Stimulated activated CD8-positive, alpha-beta memory T cell treated with anti-CD3 and anti-CD28 coated beads, Interleukin-7, amount 100 ng/mL, for 1 hour (primary cell): ENCODE measurements around the gene GLB1L3.

Source experiments
- DNase-seq, 2 donors: peaks; one replicate each; pipeline ENCODE4 v3.0.0-alpha.2; 2020; ENCODE audit warnings: low read depth in 2 of 2

GLB1L3 gene

DNA sequence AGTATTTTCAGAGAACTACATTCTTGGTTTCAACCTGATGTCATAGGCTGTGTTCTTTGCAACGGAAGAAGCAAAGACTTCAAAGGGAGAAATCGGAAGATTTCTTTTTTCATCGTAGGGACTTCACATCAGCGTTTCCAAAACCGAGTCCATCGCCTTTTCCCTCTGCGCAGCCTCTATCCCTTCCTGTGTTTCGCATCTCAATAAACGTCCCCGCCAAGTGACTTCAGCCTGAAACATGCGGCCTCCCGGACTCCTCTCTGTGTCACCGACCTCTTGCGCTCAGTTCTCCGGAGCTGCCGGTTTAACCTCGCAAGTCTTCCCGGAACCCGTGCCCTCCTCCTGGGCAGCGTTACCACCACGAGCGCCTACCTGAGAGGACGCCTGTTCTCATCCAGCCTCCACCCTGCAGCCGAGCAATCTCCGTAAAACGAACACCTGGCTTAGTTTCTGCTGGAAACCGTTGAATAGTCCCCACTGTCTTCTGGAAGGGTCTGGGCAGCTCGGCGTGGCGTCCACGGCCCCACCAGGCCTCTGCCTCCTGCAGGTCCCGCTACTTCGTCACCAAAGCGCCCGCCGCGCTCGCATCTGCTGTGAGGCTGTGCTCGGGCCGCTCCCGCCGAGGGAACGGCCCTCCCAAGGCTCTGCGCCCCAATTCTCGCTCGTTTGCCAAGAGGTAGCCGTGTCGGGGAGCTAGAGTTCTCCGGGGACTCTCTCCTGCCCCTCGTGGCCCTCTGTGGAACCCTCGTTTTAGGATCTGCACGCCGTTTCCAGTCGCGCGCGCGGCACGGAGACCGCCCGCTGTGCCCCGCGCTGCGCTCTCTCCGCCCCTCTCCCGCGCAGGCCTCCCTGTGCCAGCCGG lies at the start of gene GLB1L3:
Gene GLB1L3, plus strand, starts transcription at position 846 of the 862 bp plus-strand sequence. CDS start 362 bp downstream, outside the sequence.
- peak; percentile 43 to 60 for DNase-seq

DNA sequence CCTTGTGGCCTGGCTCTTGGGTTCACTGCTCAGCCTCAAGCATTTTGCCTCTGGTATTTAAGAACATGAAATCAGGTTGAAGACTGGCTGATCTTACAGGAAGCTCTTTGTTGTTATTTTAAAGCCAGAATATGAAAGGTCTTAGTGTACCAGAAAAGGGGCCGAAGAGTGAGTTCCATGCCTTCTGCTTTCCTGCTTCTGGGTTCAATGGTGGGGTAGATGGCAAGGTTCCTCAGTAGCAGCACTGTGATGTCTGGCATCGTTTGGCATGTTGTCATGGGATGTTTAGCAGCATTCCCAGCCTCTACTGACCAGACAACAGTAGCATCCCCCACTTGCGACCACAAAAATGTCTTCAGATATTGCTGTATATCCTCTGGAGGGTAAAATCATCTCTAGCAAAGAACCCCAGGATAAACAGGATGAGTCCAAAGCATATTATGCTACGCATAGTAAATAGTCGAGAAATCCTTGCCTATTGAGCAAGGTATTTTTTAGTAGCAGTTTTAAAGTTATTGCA lies 49.3 kb upstream of the GLB1L3 start:
- DNase-seq, result no peak

DNA sequence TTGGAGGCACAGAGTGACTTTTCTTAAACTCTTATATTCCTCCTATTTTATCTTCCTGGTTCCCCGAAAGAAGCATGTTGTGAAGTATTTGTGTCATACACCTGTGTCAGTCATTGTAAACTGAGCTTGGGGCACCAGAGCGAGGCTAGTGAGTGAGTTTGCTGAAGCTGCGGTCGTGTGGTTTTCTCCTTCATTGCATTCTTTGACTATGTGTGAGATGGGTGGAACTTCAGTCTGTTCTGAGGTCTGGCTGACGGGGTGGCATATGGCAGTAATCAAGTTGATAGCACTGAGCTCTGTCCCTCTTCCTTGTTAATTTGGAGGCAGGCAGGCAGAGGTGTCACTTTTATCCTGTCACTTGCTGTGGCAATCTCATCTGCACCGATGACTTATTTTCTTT lies 47.6 kb upstream of the GLB1L3 start:
- no peak for DNase-seq

GRCh38 chr11:134229126-134229790 lies 46.9 kb upstream of the GLB1L3 start:
- no peak for DNase-seq

DNA sequence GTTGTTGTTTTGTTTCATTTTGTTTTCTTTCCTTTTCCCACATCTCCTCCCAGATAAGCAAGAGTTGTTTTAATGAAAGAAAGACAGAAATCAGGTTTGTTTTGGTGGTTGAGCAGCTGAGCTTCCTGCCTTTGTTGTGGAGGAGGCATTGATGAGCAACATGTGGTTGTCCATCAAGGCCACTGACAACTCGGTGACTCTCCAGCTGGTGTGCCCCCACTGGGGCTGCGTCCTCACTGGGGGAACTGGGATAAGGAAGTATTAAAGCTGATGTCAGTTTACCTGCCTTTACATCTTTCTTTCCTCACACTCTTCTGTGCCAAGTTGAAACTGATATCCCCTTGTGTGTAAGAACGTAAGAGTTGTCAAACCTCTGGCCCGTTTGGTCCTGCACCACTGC lies 45.8 kb upstream of the GLB1L3 start:
- no peak for DNase-seq

DNA sequence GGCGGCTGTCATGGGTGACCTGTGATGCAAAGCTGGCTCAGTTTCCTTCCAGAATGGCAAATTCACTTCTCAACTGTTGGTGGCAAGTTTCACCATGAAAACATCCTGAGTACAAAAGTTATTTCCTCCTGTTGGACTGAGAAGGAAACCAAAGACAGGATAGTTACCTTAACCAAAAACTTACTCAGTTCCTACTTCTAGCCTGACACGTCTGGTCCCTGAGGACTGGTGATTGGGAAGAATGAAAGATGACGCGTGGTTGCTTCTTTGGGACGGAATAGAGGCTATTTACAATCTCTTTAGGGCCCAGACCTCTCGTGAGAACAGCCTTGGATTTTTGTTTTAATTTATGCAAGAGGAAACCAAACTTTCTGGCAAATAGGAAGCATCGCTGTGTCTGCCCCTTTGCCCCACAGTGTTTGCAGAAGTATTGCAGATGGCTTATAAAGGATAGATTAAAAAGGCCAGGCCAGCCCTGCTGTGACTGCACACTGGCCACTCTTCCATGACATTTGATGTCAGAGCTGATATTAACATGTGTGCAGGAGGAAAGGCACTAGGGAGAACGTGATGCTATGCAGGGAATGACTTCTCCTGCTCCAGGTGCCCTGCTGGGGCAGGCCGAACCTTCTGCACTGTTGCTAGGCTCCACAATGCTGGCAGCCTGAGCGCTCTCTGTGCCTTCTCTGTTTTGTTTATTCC lies 44.1 kb upstream of the GLB1L3 start:
- DNase-seq, result no peak

GRCh38 chr11:134233729-134234179 lies 42.4 kb upstream of the GLB1L3 start:
- DNase-seq, result no peak

DNA sequence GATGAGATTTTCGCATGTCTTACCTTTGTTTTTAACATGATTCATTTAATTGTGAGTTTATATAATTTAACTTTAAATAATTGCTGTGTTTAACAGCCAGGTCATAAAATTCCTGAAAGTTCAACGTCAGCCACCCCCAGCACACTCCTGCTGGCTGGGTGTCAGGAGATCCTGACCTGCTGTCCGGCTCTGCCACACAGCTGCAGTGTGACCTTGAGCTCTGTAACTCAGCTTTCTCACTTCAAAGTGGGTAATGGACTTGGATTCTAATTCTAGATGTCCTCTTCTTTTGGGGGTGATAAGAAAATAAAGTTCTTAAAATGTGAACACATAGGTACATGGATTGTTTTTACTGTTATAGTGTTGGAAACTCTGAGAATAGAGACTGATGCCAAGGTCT lies 40.8 kb upstream of the GLB1L3 start:
- no peak for DNase-seq

DNA sequence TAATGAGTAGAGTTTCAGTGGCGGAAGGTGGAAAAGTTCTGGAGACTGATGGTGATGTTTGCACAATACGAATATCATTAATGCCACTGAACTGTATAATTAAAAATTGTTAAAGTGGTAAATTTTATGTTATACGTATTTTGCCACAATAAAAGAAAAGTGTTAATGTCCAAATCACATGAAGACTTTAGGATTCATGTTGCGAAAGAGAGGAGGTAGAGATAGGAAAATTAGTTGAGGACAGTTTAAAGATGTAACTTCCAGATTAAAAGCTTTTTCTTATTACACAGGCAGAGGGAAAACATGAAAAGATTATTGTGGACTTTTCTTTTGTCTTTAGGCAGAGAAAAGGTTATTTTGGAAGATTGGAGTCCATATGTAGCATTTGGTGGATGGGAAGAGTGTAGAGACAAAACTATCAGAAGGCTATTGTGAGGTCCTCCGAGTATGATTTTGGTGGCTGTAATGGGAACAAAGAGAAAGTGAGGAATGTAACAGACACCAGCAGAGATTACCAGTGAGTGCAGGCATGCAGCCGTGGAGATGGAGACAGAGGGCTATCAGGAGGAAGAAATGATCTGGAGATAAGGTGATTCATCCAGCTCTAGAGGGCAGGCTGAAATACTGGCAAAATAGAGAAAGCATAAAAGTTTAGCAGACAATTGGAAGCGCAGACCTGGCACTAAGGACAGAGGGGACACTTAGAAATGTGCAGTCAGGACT lies 39.2 kb upstream of the GLB1L3 start:
- no peak for DNase-seq

DNA sequence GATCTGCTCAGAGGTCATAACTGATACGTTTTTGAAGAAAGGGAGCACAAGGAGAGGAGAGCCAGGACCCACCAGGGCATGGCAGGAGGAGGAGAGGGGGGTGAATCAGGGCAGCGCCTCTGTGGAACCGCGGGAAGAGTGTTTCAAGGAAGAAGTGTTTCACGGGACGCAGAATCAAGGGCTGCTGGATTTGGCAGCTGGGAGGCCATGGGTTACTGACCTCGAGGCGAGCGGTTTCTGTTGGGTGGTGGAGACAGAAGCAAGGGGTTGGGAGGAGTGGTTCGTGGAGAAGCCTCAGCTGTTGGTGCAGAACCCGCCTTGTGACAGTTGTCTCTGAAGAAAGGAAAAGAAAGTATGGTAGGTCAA lies 38.6 kb upstream of the GLB1L3 start:
- no peak for DNase-seq

DNA sequence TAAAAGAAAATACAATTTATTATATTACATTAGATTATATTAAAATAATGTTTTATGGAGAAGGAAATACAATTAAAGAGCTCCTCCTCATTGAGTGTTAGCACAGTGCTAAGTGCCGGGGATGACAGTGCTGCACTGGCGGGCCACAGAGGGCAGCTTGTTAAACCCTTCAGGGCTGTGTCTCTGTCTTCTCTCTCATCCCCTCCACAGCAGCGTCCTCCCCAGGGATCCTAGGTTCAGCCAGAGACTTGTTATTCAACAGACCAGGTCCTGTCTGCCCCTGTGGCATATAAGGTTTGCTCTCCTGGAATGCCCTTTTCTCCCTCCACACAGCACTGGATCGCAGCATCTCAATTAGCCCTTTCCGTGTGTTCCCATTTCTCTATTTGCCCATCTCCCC lies 37.2 kb upstream of the GLB1L3 start:
- no peak for DNase-seq

- DNase-seq, result no peak
These were observed 35.6 kb upstream of the GLB1L3 start for GRCh38 chr11:134240592-134240991.

- DNase-seq, result no peak
These were observed 33.8 kb upstream of the GLB1L3 start for GRCh38 chr11:134242376-134242775.

DNA sequence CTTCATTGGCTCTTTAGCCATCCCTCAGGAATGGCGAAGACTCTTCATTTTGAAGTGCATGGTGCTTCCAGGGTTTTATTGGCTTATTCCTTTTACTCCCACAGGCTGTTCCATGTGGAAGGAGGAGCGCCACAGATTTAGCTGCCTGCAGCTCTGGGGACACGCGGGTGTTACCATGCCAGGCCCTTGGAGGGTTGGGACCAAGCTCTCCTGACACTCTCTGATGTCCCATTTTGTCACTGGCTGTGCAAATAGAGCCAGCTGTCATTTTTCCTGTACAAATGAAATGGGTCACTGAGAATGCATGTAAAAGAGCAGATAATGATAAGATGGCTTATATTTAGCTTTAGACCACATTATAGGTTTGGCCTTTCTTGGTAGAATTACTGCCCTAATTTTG lies 32.3 kb upstream of the GLB1L3 start:
- no peak for DNase-seq

GRCh38 chr11:134244593-134244992 lies 31.6 kb upstream of the GLB1L3 start:
- DNase-seq, result no peak

DNA sequence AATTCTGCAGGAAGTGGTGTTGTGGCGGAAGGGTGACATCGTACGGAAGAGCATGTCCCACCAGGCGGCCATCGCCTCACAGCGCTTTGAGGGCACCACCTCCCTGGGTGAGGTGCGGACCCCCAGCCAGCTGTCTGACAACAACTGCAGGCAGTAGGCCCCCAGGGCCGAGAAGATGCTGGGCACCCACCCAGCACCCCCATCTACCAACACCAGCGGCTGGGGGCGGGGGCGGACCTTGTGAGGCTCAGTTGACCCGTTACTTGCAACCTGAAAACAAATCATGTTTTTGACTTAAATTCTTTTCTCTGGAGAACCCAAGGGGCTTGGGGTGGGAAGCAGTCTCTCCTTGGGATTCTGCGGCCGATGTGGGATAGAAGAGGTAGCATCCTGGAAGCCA lies 30.7 kb upstream of the GLB1L3 start:
- DNase-seq, result no peak

DNA sequence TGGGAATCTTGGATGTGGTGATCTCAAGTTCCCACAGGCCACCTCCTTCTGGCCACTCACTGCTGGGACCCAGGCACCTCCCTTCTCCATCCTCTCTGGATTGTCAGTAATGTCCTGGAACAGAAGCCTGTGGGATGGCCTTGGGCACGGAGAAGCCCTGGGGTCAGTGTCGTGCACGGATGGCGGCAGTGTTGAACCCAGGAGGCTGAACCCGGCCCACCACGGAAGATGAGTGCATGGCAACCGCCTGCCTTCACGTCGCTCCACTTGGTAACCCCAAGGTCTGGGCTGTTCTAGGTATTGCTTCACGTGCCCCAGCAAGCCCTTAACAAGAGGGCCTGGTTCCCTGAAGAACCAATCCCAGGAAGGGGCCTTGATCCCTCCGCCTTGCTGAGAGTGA lies 30.1 kb upstream of the GLB1L3 start:
- no peak for DNase-seq

GRCh38 chr11:134246678-134247077 lies 29.5 kb upstream of the GLB1L3 start:
- no peak for DNase-seq

DNA sequence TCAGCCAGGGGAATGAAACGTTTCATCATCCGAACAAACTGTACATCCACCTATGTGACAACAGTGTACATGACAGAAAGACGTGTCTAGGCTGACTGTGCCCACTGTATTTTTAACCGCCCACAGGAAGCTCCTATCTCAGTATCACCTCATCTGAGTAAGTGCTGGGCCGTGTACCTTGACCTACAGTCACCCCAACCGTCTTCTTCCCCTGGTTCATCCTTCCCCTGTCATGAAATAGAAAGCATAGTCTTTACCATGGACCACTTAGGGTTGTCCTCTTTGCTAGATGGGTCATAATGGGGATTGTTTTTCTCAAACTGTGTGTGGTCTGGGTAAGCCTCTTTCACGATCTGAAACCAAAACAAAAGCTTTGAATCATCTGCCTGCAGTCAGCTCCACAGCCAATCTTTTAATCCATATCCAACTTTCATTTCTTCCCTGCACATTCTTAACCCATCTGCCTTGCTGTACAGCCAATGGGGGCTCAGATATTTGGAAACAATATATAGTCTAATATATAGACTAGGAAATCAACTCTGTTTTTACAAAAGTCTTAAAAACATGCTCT lies 27.2 kb upstream of the GLB1L3 start:
- no peak for DNase-seq

DNA sequence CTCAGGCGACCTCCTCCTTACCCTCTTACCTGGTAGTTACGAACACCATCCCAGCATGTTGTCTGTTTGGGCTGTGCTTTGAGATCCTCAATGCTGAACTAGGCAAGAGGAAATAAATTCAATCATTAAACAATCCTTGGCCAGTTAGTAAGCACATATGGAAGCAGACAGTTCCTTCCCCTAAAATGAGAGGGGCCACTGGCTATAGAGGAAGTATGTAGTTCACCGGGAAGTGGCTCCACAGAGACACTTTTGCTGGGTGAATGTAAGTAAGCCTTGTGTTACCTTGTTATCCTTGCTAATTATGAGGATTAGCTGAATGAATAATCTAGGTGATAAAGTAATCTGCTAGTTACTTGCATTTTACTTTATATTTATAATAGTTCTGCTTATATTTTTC lies 25.9 kb upstream of the GLB1L3 start:
- DNase-seq, result no peak

DNA sequence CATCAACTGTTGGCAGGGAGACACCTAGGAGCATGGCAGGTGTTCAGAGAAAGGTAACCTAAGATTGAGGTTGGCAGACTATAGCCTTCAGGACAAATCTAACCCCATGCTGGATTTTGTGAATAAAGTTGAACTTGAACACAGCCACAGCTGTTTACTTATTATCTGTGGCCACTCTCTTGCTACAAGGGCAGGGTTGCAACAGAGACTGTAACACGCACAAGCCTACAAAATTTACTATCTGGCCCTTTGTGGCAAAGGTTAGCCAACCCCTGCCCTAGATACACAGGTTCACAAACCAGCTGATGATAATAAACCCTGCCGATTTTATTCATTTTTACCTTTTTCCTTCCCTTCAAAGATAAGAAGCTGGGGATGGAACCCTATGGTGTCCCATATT lies 25.5 kb upstream of the GLB1L3 start:
- no peak for DNase-seq
